NT2/D1 (cell line): ENCODE data around the gene RPS6KA2.
"Not testable (repeated sequence)": the region's sequence is repeated elsewhere in the genome, so short reads cannot be mapped to it uniquely, and the experiment has no call there.

Source experiments
- DNase-seq: peaks from one replicate; pipeline ENCODE4 v3.0.0-alpha.2; 2011; ENCODE audit warnings: low read depth, low spot score
- H3K27me3 ChIP-seq: 2 replicates; pipeline ENCODE4 v1.6.0; 2011; ENCODE audit warnings: mild to moderate bottlenecking; ENCODE audit not compliant: insufficient read length, insufficient read depth
- H3K36me3 ChIP-seq: 2 replicates; pipeline ENCODE4 v1.6.1; 2011; ENCODE audit warnings: mild to moderate bottlenecking, low read length, mixed read lengths; ENCODE audit not compliant: insufficient read depth, insufficient read length
- H3K4me1 ChIP-seq: 2 replicates; pipeline ENCODE4 v1.5.1; 2011; ENCODE audit not compliant: insufficient read depth, insufficient read length
- H3K4me3 ChIP-seq: 2 replicates; pipeline ENCODE4 v1.5.1; 2011; ENCODE audit warnings: low read depth; ENCODE audit not compliant: insufficient read length
- H3K9ac ChIP-seq: 2 replicates; pipeline ENCODE4 v1.6.0; 2011; ENCODE audit warnings: low read depth; ENCODE audit not compliant: insufficient read length
- H3K9me3 ChIP-seq: 2 replicates; pipeline ENCODE4 v1.5.1; 2011; ENCODE audit warnings: mild to moderate bottlenecking, low read length; ENCODE audit not compliant: insufficient read depth
- SUZ12 ChIP-seq: IDR thresholded peaks from 2 replicates; pipeline ENCODE4 v1.6.1; 2011; ENCODE audit not compliant: insufficient read length, insufficient read depth; ENCODE audit errors: extremely low read depth
- YY1 ChIP-seq: IDR thresholded peaks from 2 replicates; pipeline ENCODE4 v1.6.1; 2011; ENCODE audit not compliant: insufficient read length, insufficient read depth
- ZNF274 ChIP-seq: IDR thresholded peaks from 2 replicates; pipeline ENCODE4 v1.6.1; 2011; ENCODE audit warnings: mild to moderate bottlenecking, low read depth, low read length

The RPS6KA2 gene

DNA sequence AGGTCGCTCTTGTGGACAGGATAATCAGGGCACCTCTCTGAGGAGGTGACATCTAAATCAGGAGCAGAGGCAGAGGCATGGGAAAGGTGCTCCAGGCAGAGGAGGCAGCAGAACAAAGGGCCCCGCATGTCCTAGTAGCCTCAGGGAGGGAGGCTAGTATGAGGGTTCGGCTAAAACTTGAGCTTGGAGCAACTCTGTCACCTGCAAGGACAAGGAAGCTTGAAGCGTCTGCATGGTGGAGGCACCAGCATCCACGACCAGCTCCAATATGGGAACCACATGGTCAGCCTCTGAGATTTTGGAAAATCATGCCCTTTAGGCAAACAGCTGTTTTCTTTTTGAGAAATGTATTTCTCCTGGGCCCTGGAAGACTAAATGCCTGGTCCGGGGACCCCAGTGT is 231.3 kb downstream of the RPS6KA2 start:
- Histone ChIP-seq H3K9me3 (no peaks in the 10 kb centered on the region), H3K9ac (no peak overlapping the region), H3K4me3 (no peak overlapping the region), H3K4me1 (no peaks in the 10 kb centered on the region), H3K27me3 (no peaks in the 10 kb centered on the region), H3K36me3 (no peaks in the 10 kb centered on the region)
- no peak for DNase-seq
- TF ChIP-seq SUZ12 (no peak), ZNF274 (no peak), YY1 (no peak)

DNA sequence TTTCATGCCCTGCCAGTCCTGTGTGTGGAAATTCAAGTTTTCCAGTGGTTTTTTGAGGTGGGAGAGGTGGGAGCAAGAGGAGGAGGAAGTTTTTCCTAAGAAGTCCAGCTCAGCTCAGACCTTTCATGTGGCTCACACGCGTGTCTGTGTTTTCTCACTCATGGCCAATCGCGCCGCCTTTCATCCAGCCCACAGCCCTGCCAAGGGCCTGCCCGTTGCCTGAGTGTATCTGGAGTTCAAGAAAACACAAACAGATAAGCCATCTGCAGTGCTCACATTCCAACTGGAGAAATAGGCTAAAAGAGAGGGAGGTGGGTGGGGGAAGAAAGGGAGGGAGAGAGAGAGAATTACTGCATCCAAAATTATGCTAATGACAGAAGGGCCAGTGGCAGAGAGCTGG is 231.7 kb downstream of the RPS6KA2 start:
- H3K4me1 ChIP-seq: no peaks in the 10 kb centered on the region
- no peak for DNase-seq
- no peak overlapping the region for H3K4me3 ChIP-seq
- no peaks in the 10 kb centered on the region for H3K9me3 ChIP-seq
- no peak overlapping the region for H3K9ac ChIP-seq
- TF ChIP-seq ZNF274 (no peak), SUZ12 (no peak), YY1 (no peak)
- no peaks in the 10 kb centered on the region for H3K36me3 ChIP-seq
- H3K27me3 ChIP-seq: no peaks in the 10 kb centered on the region

DNA sequence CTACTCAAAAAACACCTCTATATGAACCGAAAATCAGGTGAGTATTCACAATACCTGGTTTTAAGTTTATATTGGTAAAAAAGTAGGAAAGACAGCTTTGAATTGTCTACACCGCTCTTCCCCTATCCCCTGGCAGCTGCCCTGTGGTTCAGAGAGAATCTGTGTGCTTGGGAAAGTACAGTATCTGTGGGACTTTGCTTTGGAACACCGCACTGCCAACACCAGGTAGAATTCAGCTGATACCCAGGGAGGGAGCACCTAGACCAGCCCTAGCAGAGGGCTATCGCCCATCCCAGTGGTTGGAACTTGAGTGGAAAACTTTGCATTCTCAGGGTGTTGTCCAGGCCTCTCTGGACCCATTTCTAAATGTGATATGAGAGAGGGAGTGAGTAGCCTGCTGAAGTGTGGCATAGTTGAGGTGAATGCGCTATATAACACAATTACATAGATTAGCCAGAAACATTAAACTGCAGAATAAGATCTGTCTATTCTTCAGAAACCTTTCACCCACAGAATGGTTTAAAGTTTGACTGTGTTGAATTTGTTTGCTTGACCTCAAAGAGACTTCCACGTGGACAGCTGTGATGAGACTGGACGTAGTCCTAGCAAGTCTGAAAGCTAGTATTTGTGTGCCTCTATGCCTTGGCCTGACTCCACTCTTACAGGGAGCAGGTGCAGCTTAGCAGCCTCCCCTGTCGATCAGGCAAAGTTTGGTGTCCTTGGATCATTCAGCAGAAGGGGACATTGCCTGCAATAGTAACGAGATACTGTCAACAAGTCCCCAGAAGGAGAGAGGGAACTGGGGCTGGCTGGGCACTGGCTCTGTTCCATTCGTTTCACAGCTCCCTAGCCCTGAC is 232.8 kb downstream of the RPS6KA2 start:
- Histone ChIP-seq H3K36me3 (no peaks in the 10 kb centered on the region), H3K4me3 (no peak overlapping the region), H3K9me3 (no peaks in the 10 kb centered on the region), H3K27me3 (no peaks in the 10 kb centered on the region), H3K4me1 (no peaks in the 10 kb centered on the region), H3K9ac (no peak overlapping the region)
- TF ChIP-seq ZNF274: no peak
- TF ChIP-seq YY1: no peak
- no peak for TF ChIP-seq SUZ12
- no peak for DNase-seq

DNA sequence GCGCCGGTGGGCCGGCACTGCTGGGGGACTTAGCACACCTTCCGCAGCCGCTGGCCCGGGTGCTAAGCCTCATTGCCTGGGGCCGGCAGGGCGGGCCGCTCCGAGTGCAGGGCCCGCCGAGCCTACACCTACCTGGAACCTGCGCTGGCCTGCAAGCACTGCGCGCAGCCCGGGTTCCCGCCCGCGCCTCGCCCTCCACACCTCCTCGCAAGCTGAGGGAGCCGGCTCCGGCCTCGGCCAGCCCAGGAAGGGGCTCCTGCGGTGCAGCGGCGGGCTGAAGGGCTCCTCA is 233.6 kb downstream of the RPS6KA2 start:
- DNase-seq: no peak
- H3K36me3 ChIP-seq: no peaks in the 10 kb centered on the region
- H3K27me3 ChIP-seq: no peaks in the 10 kb centered on the region
- no peak for TF ChIP-seq ZNF274
- H3K4me1 ChIP-seq: no peaks in the 10 kb centered on the region
- H3K9ac ChIP-seq: no peak overlapping the region
- no peak overlapping the region for H3K4me3 ChIP-seq
- H3K9me3 ChIP-seq: no peaks in the 10 kb centered on the region

DNA sequence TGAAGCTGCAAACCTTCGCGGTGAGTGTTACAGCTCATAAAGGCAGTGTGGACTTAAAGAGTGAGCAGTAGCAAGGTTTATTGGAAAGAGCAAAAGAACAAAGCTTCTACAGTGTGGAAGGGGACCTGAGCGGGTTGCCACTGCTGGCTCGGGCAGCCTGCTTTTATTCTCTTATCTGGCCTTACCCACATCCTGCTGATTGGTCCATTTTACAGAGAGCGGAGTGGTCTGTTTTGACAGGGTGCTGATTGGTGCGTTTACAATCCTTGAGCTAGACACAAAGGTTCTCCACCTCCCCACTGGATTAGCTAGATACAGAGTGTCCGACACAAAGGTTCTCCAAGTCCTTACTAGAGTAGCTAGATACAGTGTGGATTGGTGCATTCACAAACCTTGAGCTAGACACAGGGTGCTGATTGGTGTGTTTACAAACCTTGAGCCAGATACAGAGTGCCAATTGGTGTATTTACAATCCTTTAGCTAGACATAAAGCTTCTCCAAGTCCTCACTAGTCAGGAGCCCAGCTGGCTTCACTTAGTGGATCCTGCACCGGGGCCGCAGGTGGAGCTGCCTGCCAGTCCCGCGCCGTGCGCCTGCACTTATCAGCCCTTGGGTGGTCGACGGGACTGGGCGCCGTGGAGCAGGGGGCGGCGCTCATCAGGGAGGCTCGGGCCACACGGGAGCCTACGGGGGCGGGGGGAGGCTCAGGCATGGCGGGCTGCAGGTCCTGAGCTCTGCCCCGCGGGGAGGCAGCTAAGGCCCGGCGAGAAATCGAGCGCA is 234.1 kb downstream of the RPS6KA2 start:
- H3K9ac ChIP-seq, H3K36me3 ChIP-seq, H3K4me3 ChIP-seq, H3K4me1 ChIP-seq, DNase-seq, H3K9me3 ChIP-seq, H3K27me3 ChIP-seq: not testable (repeated sequence)

DNA sequence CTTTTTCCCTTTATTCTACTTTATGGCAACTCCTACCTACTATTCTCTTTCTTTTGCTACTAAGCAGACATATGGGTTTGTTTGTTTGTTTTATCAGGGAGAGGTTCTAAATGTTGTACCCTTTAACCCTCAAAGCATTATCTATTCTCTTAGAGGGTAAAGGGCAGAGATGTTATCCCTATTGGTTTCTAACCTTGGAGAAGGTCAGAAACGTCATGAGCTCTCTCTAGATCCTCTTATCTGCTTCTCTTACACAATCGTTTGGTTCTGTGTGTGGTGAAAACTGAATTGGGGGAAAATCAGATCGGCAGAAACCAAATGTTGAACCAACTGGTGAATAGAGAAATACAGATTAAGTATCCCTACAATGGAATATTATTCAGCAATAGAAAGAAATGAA is 237.9 kb downstream of the RPS6KA2 start:
- Histone ChIP-seq H3K9ac (no peak overlapping the region), H3K4me3 (no peak overlapping the region), H3K4me1 (no peaks in the 10 kb centered on the region), H3K9me3 (no peaks in the 10 kb centered on the region), H3K36me3 (no peaks in the 10 kb centered on the region), H3K27me3 (no peaks in the 10 kb centered on the region)
- no peak for DNase-seq
- TF ChIP-seq SUZ12: no peak
- TF ChIP-seq ZNF274: no peak
- no peak for TF ChIP-seq YY1

DNA sequence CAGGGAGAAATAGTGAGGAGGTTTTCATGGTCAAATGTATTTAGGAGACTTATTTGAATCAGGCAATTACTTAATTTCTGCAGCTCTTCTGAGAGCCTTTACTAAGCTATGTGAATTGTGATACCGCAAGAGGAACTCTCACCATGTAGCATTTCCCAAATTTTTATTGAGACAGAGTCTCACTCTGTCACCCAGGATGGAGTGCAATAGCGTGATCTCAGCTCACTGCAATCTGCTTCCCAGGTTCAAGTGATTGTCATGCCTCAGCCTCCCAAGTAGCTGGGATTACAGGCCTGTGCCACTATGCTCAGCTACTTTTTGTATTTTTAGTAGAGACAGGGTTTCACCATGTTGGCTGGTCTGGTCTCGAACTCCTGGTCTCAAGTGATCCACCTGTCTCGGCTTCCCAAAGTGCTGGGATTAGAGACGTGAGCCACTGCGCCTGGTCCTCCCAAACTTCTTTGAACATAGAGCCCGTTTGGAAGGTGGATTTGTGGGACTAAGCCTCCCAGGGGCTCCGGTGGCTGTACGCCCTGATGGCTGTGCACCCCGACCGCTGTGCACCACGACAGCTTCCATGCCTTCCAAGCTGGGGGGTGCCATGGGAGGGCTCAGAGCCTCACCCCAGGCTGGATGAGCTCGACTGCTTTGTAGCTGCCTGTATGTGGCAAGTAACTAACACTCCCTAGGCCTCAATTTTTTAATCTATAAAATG is 238.6 kb downstream of the RPS6KA2 start:
- H3K9ac ChIP-seq: no peak overlapping the region
- no peak for TF ChIP-seq ZNF274
- TF ChIP-seq SUZ12: no peak
- TF ChIP-seq YY1: no peak
- no peak overlapping the region for H3K4me3 ChIP-seq
- H3K27me3 ChIP-seq: no peaks in the 10 kb centered on the region
- H3K36me3 ChIP-seq: no peaks in the 10 kb centered on the region
- no peak for DNase-seq
- H3K9me3 ChIP-seq: no peaks in the 10 kb centered on the region
- H3K4me1 ChIP-seq: no peaks in the 10 kb centered on the region
